Amniotic epithelial cell (primary cell): Measurements from ENCODE around the gene TAS1R1.

ENCODE experiments used
- DNase-seq: peaks from one replicate; pipeline ENCODE4 v3.0.0-alpha.2; 2010; ENCODE audit warnings: low read depth

Gene TAS1R1

DNA sequence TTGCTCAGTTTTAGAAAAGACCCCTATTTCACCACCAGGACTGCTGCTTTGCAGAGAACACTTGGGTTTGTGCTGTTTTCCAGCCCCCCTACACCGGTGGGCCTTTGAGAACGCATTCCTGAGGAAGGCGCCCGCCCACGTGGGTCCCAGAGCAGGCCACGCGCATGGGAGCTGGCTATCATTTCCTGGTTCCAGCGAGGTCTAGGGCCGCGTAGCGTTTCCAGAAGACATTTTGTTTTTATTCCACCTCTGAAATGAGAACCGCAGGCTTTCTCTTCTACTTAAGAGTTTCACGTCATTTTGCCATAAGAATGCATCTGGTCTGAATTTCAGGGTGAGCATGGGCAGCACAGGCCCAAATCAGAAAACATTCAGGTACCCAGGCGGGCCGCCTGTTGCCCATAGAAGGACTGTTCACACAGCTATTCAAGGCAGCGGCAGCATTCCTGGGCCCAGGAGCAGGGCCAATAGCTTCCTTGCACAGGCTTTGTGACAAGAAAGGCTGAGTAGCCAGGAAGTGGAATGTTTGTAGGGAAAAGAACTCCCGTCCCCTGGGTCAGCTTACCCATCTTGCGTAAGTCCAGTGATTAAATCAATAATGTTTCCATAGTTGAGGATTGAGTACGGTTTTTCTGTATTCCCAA is 48.9 kb downstream of the TAS1R1 start:
- DNase-seq: peak; percentile 63

DNA sequence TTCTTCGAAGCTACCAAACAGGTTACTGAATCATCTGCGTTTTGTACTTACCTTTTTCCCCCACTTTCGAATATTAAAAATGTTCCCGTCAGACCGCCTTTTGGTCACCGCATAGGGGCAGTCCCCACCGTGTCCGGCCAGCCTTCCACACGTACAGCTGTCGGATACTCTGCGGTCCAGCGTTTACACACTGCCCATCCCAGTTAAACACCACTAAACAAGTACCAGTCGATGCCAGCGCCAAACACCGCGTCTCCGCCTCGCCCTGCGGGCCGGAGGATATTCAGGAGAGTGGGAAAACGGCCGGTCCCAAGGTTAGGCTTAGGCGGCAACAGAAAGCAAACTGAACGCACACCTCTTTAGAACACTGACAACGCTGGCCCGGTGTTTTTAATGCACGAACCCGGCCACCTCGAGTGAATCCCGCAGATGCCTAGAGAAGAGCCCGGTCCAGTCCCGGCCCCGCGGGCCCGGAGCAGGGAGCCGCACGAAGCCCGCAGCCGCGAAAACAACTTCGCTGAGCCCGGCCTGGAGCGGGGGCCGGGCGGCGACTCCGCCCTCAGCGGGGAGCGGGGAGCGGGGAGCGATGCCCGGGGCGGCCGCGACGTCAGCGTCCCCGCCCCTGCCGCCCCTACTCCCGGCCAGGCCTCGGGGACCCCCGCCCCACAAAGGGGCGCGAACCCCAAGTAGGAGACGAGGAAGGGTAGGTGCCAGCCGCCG is 57.7 kb downstream of the TAS1R1 start:
- peak; percentile 46 for DNase-seq

DNA sequence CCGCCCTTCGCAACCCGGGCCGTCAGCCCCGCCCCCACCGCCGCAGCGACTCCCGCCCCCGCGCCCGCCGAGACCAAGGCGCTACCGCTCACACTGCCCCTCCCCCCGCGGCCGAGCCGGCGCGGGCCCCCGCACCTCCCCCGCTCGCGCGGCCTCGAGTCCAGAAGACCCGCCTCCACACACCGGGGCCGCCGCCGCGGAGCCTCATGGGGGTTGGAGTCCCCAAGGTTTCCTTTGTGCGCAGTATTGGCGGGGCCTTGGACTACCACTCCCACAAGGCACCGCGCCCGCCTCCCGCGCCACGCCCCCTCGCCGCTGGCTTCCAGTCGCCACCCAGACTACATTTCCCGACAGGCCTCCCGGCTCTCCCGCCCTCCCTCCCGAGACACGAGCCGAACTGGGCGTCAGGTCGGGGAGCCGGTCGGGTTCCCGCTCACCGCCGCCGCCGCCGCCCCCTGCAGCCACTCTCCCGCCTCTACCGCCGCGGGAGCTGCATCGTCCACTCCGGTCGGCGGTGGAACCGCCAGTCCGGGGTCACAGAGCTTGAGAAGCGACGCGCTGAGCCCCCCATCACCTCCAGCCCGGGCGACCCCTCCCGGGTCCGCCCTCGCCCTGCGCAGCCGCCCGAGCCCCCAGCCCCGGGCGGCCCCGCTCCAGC is 58.4 kb downstream of the TAS1R1 start, which contains the start of gene PHF13:
TSS of gene PHF13 (plus strand) at position 371 of the 658 bp plus-strand sequence. CDS start 336 bp downstream, outside the sequence.
- peak; percentile 98 for DNase-seq

DNA sequence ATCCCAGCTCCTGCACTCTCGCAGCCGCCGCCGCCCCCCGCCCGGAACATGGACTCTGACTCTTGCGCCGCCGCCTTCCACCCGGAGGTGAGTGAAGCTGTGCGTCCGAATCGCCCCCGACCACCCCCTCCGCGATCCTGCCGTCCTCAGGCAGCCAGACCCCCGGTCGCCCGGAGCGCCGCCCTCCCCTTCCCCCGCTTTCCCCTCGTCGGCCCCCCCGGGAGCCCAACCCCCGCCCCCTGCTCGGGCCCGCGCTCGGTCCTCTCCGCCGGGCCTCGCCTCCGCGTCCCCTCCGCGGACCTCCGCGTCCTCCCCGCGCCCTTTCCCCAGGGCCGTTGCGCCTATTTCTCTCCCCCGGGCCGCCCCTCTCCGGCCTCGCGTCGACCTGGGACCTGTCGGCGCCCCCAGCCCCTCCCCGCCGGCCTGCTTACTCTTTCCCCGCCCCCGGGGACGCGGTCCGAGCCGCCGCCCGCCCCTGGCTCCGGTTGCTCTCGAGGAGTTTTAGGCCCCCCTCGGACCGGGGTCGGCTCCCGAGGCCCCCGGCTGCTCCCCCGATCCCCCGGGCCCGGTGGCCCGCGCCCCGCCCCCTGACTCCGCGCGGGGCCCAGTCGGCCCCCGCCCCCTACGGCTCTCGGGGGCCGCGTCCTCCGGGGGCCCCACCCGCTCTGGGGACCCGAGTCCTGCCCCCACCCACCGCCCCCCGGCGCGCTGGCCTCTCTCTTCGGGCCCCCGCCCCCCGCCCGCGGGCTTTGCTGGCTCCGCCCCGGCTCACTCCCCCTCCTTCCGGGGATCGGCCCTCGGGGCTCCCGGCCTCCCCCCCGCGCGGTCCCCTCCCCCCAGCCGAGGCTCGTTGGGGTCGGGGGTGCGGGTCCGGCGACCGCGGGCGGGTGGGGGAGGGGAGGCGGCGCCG is 59.2 kb downstream of the TAS1R1 start:
- no peak for DNase-seq

DNA sequence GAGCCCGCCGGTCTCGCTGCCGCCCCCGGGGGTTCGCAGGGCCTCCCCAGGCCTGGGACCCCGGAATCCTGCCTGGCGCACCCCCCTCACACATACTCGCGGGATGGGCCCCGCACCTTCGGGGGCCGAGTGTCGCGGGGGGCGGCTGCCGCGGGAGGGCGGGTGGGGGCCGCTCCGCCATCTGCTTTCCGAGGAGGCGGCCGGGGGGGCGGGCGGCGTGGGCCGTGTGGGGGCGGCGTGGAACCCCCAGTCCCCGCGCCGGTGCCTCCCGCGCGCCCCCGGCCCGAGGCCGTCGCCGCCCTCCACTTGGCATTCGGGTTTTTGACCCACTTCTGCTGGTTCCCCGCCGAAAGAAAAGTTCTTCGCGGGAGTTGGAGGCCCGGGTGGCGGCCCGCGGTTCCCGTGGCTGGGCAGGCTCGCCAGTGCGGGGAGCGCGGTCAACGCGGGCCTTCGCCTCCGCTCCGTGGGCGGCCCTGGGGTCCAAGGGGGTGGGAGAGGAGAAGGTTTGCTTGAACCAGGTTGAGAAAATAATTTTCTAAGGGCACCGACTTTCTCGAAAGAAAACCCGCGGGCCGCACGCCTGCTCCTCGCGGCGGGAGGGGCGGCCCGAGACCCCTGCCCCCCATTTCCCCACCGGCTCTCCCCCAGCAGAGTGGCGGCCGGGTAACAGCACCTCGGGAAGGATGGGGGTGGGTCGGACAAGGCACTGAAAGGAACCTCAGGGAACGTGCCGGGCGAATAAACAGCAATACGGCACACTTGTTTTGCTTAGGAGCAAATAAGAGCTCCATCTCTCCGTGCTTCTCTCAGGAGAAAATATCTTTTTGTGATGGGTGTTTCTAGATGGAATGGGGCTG is 60.0 kb downstream of the TAS1R1 start:
- no peak for DNase-seq

DNA sequence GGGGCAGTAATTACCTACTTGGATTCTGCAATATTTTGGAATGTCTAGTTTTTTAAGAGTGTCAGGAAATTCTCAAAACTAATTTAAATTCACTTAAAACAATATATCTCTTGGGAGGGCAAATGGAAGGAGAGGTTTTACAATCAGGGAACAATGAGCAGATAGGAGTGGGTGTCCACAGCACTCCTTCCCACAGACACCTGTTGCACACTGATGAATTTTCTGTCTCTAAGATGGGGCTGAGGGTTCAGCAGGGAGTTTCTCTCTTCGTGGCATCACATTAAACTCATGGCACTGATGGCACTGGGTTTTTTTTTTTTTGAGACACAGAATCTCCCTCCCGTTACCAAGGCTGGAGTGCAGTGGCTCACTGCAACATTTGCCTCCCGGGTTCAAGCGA is 63.9 kb downstream of the TAS1R1 start:
- DNase-seq: no peak

DNA sequence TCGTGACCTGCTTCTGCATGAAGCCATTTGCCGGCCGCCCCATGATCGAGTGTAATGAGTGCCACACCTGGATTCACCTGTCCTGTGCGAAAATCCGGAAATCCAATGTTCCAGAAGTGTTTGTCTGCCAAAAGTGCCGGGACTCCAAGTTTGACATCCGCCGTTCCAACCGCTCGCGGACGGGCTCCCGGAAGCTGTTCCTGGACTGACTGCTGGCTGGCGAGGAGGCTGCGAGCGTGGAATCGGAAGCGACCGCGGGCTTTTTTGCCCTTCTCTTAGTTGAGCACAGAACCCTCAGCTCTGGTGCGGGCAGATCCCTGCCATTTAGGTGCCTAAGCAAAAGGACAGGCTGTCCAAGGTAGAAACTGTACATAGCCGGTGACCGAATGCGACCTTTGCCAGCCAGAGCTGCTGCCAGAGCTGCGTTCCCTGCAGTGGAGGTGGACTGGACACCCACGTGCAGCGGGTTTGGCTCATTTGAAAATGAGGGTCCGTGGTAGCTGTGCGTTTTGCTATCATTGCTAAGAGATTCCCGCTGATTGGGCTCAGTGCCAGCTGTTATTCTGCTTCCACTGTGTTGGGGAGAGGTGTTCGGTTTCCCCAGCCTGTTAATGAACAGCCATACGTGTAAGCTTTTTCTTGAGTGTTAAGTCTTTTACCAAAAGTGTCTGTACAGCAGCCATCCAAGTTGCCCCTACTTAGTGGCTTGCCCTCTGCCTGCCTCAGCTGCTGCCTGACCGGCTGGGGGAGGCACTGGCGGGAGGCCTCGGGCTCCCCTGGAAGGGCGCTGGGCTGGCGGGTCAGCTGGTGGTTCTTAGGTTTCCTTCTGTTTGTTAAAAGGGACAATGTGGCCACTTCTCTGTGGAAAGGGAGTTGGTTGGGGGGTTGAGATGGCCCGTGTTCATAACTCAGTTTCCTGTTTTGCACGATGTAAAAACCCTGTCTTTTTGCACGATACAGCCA is 66.6 kb downstream of the TAS1R1 start:
- DNase-seq: no peak

DNA sequence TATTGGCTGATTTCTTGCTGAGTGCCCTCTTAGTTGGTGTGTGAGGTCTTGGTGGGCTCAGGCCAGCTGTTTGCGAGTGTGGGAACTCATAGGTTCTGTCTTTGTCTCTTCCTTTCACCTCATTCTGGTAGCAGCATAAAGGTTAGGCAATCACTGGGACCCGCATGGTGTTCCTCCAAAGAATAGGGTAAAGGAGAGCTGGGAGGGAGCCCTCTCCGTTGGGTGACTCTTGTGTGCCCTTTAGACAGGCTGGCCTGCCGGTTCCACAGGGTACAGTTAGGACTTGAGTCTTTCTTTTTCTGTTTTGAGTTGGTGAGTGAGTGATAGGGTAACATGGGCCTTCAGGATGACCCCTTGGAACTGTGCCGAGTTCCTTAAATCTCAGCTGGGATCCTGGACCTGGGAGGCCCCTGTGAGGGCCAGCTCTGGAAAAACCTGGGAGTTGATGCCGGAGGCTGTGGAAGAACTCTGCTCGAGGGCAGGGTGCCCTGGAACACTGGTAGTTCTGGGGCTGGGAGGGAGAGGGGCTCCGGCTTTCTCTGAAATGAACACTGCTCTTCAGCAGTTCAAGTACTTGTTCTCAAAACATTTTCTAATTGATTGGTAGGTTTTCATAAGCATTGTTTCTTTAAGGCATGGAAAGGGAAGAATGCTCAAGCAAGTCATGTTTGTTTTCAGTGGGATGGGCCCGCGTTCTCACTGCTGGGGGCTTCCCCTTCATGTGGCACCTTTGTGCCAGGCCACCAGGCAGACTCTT is 67.5 kb downstream of the TAS1R1 start:
- DNase-seq: no peak

DNA sequence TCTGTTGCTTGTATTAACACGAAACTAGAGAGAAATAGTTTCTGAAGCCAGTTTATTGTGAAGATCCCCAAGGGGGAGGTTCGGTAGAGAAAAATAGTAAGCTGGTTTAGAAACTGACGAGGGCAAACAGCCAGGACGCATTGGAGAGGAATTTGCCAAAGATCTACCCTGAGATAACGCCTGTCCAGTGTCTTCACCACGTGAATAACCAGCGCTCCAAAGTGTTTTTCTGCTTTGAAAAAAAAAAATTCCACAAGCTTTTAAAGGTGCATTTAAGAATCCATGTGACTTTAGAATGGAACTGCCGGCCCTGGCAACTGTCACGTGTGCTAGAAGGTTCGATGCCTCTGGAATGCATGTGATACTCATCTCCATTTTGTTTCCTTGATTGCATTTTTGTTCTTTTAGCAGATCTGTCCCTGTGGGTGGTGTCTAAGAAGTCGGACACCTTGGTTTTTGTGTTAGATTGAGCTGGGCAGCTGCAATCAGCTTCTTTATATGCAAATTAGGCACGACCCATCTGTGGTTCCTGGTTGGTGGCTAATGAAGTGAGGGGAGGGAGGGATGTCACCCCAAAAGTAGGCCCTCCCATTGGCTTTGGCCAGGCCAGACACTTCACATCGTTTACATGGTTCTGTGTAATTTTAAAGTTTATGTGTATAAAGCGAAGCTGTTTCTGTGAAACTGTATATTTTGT is 68.3 kb downstream of the TAS1R1 start:
- DNase-seq: peak; percentile 74

DNA sequence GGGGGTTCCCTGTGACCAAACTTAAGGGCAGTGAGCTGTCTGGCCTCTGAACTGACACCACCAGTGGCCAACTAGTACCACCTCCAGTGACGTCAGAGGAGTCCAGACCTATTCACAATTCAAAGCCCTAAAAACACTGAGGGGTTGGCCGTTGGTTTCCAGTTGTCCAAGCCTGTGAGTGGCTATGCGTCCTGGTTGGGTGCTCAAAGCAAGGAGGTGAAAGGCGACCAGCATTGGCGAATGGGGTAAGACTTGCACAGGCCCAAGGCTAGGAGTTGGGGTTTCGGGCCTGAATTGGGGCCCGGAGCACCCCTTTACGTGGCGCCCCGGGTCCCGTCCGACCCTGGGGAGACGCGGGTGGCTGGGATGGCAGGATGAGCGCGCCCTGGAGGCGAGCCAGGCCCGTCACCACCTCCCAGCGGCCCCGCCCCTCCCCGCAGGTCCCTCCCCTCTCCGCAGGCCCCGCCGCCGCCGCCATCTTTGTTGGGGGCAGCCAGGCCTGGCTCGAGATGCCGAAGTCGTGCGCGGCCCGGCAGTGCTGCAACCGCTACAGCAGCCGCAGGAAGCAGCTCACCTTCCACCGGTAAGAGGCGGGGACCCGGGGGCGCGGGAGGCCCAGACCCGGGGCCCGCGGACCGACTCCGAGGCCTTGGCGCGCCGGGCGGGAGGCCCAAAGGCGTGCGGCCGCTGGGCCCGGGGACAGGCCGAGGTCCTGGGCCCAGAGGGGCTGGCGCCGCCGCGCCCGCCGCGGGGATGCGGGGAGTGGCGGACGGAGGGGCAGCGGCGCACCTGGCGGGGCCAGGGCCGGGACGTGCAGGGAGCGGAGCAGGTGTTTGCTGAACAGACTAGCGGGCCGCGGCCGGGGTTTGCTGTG is 69.8 kb downstream of the TAS1R1 start, which contains the start of gene THAP3:
TSS of gene THAP3 (plus strand) at position 159 of the 874 bp plus-strand sequence. CDS start at position 510, 351 bp downstream.
- peak; percentile 89 for DNase-seq

DNA sequence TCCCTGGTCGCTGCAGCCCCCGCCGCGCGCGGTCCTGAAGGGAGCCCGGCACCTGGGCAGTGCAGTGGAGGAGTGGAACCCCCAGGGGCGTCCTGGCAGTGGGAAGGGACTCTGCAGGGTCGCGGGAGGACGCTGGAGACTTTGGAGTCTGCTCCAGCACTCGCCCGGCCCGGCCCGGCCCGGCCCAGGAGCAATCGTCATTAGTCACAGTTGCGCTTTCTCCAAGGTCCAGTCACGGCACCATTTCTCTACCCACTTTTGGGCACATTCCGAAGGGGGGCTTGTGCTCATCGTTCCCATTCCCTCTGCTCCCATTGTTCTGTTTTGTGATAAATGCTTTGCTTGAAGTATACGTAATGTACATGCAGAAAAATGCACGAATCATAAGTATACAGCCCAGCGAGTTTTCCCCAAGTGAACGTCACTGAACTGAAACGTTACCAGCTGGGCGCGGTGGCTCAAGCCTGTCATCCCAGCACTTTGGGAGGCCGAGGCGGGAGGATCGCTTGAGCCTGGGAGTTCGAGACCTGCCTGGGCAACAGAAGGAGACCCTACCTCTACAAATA is 70.6 kb downstream of the TAS1R1 start:
- peak; percentile 42 for DNase-seq

DNA sequence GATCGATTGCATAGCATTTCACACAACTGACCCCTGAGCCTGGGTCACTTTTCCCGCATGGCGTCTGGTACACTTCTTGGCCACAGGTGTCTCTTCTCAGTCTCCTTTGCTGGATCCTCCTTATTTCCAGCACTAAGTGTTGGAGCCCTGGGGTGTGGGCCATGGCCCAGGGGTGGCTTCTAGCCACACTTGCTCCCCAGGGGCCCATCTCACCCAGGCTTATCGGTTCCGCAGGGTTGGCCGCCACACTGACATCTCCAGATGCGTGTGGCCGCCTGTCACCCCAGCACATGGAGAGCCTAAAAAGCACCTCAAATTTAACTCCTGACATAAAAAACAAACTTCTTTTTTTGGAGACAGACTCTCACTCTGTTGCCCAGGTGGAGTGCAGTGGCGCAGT is 71.9 kb downstream of the TAS1R1 start:
- no peak for DNase-seq

DNA sequence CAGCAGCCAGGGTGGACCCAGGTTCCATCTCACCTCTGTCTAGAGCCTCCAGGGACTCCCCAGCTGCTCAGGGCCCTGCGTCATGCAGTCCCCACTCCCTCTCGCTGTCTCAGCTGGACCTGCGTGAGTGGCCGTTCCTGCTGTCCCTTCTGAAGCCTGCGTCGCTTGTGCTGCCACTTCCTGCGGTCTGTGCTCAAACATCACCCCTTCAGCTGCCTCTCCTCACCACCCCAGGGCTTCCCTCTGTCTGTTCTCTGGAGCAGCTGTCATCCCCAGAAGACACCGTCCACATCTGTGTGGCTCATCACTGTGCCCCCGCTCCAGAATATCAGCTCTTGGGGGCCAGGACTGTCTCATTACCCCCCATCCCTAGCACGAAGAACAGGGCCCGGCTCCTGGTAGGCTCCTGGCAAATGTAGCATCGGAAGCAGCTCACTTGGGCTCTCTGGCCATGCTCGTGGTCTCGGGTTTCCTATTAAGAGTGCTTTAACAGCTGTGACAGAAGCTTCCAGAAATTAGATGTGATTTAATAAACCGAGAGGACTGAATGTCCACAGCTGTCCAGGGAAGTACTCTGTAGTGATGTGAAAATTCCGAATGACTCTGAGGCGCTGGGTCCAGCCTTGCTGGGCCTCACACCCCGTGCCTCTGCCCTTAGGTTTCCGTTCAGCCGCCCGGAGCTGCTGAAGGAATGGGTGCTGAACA is 72.9 kb downstream of the TAS1R1 start:
- no peak for DNase-seq

DNA sequence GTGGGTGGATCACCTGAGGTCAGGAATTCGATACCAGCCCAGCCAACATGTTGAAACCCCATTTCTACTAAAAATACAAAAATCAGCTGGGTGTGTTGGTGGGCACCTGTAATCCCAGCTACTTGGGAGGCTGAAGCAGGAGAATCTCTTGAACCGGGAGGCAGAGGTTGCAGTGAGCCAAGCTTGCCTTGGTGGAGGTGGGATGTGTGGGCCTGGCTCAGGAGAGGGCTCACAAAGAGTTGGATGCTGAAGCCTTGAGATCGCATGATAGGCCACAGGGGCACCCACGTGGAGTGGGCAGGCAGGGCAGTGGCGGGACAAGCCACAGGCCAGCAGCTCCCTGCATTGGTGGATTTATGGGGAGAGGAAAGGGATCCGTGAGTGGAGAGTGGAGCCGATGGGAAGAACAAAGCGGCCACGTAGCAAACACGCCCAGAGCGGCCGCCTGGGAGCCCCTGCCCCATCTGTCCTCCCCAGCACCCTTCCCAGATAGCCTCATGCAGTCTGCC is 73.9 kb downstream of the TAS1R1 start:
- no peak for DNase-seq
